ENCODE data around the gene HSPB6.

Gene HSPB6

DNA sequence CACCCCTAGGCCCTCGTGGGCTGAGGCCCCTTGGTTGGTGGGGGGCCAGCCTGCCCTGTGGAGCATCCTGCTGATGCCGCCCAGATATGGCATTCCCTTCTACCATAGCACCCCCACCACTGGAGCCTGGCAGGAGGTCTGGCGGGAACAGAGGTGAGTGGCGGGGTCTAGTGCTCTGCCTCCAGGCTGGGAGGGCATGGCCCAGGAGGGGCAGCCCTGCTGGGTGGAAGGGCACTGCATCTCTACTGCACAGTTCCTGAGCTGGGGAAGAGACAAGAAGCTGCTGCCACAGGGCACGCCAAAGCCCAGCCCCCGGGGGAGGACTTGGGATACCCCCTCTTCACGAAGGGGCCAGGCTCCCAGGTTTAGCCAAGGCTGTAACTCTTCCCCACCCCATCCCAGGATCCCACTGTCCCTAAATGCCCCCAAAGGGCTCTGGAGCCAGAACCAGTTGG is 41.4 kb downstream of the HSPB6 start:
- peaks cover 29% of the 10 kb centered on the region for H3K27me3 ChIP-seq (ENCODE audit: control insufficient read depth, insufficient read depth, low read length, poor library complexity, severe bottlenecking)
- H3K4me3 ChIP-seq (ENCODE audit: insufficient read depth, low read depth, low read length): peak overlapping the region; percentile 66
- peaks cover 27% of the 10 kb centered on the region for H3K4me1 ChIP-seq (ENCODE audit: control insufficient read depth, insufficient read depth, low read length)
- no peaks in the 10 kb centered on the region for H3K9me3 ChIP-seq (ENCODE audit: control insufficient read depth, low read length)
- H3K36me3 ChIP-seq (ENCODE audit: control insufficient read depth, insufficient read depth, low read length): peaks cover 6% of the 10 kb centered on the region
- 77 to 80% methylated on average over 7 of the region's 7 CpGs for WGBS, 2 experiments
- H3K27ac ChIP-seq (ENCODE audit: insufficient read depth, low read depth, low read length, poor library complexity, severe bottlenecking): no peak overlapping the region

DNA sequence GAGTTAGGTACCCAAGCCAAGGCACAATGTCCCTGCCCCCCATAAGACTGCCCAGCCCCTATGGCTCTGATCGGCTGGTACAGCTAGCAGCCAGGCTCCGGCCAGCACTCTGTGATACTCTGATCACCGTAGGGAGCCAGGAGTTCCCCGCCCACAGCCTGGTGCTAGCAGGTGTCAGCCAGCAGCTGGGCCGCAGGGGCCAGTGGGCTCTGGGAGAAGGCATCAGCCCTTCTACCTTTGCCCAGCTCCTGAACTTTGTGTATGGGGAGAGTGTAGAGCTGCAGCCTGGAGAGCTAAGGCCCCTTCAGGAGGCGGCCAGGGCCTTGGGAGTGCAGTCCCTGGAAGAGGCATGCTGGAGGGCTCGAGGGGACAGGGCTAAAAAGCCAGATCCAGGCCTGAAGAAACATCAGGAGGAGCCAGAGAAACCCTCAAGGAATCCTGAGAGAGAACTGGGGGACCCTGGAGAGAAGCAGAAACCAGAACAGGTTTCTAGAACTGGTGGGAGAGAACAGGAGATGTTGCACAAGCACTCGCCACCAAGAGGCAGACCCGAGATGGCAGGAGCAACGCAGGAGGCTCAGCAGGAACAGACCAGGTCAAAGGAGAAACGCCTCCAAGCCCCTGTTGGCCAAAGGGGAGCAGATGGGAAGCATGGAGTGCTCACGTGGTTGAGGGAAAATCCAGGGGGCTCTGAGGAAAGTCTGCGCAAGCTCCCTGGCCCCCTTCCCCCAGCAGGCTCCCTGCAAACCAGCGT is 42.1 kb downstream of the HSPB6 start:
- Histone ChIP-seq H3K9me3 (ENCODE audit: control insufficient read depth, low read length) (no peaks in the 10 kb centered on the region), H3K27ac (ENCODE audit: insufficient read depth, low read depth, low read length, poor library complexity, severe bottlenecking) (no peak overlapping the region), H3K4me3 (ENCODE audit: insufficient read depth, low read depth, low read length) (no peak overlapping the region), H3K4me1 (ENCODE audit: control insufficient read depth, insufficient read depth, low read length) (peaks cover 27% of the 10 kb centered on the region), H3K36me3 (ENCODE audit: control insufficient read depth, insufficient read depth, low read length) (peaks cover under 1% of the 10 kb centered on the region), H3K27me3 (ENCODE audit: control insufficient read depth, insufficient read depth, low read length, poor library complexity, severe bottlenecking) (peaks cover 29% of the 10 kb centered on the region)
- WGBS, 2 experiments: 56 to 60% methylated on average over 14 of the region's 14 CpGs

DNA sequence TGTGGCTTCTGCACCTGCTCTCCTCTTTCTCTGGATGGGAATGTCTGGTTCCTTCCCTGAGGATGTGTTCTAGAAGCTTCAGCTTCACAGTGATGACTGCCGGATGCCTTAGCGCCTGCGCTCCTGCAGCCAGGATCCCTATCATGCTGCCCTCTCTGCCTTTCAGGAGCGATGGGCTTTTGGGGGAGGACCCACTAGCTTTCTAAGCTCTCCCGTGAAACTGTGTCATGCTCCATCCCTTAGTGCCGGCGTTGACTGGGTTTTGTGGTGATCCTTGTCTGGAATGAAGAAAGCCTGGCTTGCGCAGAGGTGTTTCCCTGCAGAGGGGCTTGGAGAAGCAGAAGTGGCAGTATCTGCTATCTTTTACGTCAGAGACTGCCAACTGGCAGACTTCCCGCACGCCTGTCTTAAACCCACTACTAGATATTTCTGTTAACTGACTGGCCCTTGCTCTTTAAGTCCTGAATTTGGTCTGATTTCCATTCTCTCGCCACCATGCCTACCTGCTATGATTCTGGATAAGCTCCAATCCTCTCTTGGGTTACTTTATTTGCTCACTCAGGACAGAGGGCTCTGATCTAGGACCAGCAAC is 42.8 kb downstream of the HSPB6 start:
- WGBS, 2 experiments: 90% methylated on average over 12 of the region's 12 CpGs
- H3K36me3 ChIP-seq (ENCODE audit: control insufficient read depth, insufficient read depth, low read length): no peaks in the 10 kb centered on the region
- H3K4me1 ChIP-seq (ENCODE audit: control insufficient read depth, insufficient read depth, low read length): peaks cover 23% of the 10 kb centered on the region
- peaks cover 29% of the 10 kb centered on the region for H3K27me3 ChIP-seq (ENCODE audit: control insufficient read depth, insufficient read depth, low read length, poor library complexity, severe bottlenecking)
- H3K9me3 ChIP-seq (ENCODE audit: control insufficient read depth, low read length): no peaks in the 10 kb centered on the region
- H3K27ac ChIP-seq (ENCODE audit: insufficient read depth, low read depth, low read length, poor library complexity, severe bottlenecking): no peak overlapping the region
- H3K4me3 ChIP-seq (ENCODE audit: insufficient read depth, low read depth, low read length): no peak overlapping the region

DNA sequence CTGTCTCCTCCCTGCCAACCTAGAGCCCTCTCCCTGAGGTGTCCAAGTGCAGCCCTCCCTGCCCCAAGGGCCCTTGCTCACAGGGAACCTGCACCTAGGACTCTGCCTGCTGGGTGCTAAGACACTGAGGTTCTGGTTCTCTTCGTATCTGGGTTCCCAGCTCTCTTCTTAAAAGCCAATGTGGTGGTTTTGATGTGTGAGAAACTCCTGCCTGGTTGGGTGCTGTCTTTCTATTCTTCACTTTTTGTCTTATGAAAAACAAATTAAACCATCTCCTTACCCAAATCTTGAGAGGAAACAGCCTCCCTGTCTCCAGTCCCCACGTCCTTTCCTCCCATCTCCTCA is 43.4 kb downstream of the HSPB6 start:
- no peak overlapping the region for H3K4me3 ChIP-seq (ENCODE audit: insufficient read depth, low read depth, low read length)
- H3K9me3 ChIP-seq (ENCODE audit: control insufficient read depth, low read length): no peaks in the 10 kb centered on the region
- H3K36me3 ChIP-seq (ENCODE audit: control insufficient read depth, insufficient read depth, low read length): no peaks in the 10 kb centered on the region
- peaks cover 29% of the 10 kb centered on the region for H3K27me3 ChIP-seq (ENCODE audit: control insufficient read depth, insufficient read depth, low read length, poor library complexity, severe bottlenecking)
- peaks cover 20% of the 10 kb centered on the region for H3K4me1 ChIP-seq (ENCODE audit: control insufficient read depth, insufficient read depth, low read length)
- WGBS, 2 experiments: 81 to 88% methylated on average over 2 of the region's 2 CpGs
- H3K27ac ChIP-seq (ENCODE audit: insufficient read depth, low read depth, low read length, poor library complexity, severe bottlenecking): no peak overlapping the region

DNA sequence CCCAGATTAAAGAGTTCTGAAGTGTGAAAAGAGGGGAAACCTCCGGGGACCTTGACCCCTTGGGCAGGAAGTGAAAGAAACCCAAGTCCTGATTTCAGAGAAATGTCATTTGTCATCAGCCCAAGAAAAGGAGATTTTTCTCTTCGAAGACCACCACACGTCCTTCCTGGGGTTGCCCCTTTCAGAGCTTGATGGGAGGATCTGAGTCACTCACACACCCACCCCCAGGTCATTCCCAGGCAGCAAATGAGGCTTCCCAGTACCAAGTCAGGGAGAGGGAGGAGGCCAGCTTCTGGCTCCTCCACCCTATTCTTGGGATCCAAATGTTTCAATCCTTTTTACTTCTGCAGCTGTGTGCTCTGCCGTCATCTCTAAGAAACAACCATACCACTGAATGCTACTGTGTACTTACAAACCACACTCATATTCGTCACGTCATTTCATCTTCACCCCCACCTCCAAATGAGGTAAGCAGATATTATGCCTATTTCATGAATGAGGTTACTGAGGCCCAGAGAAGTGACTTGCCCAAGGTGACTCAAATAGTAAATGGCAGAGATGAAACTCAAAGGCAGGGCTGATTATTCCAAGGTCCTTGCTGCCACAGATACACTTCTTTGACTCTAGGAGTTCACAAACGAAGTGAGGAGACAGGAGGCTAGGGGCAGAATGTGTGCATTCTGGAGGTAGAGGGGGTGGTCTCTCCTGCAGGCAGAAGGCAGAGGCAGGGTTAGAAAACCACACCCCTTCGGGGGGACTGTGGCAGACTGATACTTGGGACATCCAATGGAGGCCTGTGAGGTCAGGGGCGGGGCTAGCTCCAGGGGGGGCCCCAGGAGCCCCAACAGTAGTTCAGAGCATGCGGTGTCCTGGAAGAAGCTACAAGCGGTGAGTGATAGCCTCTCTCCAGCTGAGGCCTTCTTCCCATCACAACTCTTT is 44.0 kb downstream of the HSPB6 start:
- Histone ChIP-seq H3K36me3 (ENCODE audit: control insufficient read depth, insufficient read depth, low read length) (no peaks in the 10 kb centered on the region), H3K9me3 (ENCODE audit: control insufficient read depth, low read length) (no peaks in the 10 kb centered on the region), H3K4me3 (ENCODE audit: insufficient read depth, low read depth, low read length) (no peak overlapping the region), H3K27me3 (ENCODE audit: control insufficient read depth, insufficient read depth, low read length, poor library complexity, severe bottlenecking) (peaks cover 29% of the 10 kb centered on the region), H3K4me1 (ENCODE audit: control insufficient read depth, insufficient read depth, low read length) (peaks cover 20% of the 10 kb centered on the region), H3K27ac (ENCODE audit: insufficient read depth, low read depth, low read length, poor library complexity, severe bottlenecking) (no peak overlapping the region)
- WGBS, 2 experiments: 79 to 84% methylated on average over 9 to 11 of the region's 11 CpGs

DNA sequence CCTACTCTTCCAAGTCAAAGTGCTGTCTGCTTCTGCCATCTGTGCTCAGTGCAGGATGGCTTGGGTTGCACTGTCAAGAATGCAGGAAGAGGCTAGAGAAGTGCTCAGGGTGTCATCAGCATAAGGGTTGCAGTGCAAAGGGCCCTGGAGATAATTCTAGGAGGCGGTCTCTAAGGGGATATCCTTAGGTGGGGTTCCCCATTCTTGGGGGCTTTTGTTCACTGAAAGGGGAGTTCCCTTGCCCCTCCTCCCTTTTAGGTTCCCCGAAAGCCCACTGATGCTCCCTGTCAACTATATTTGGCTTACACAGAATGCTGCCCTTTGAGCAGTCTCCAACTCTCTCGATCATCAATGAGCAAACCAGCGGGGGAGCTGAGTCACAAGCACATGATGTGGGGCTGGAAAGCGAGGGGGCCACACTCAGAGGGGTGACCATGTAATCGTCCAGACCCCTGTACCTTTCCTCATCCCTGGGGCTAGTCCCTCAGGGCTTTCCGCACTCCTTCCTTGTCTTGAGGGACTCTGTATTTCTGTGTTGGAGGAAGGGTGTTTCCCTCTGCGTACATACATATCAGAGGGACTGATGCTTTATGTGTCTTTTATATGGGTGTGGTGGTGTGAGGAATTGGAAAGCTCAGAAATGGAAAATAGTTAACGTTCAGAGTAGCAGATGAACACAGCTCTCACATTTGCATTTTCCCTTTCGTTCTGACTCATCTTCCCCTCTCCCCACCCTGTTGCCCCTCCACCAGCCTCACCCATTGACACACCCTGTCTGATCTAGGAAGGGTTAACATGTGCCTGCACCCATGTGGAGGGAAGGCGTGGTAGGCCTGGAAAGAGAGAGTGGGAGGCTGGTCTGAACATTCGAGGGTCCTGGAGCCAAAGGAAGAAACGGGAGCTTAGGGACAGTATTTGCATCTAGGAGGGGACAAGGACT is 45.8 kb downstream of the HSPB6 start:
- WGBS, 2 experiments: 51 to 58% methylated on average over 13 of the region's 13 CpGs
- Histone ChIP-seq H3K4me3 (ENCODE audit: insufficient read depth, low read depth, low read length) (no peak overlapping the region), H3K36me3 (ENCODE audit: control insufficient read depth, insufficient read depth, low read length) (no peaks in the 10 kb centered on the region), H3K27me3 (ENCODE audit: control insufficient read depth, insufficient read depth, low read length, poor library complexity, severe bottlenecking) (peaks cover 29% of the 10 kb centered on the region), H3K4me1 (ENCODE audit: control insufficient read depth, insufficient read depth, low read length) (peaks cover 20% of the 10 kb centered on the region), H3K9me3 (ENCODE audit: control insufficient read depth, low read length) (no peaks in the 10 kb centered on the region), H3K27ac (ENCODE audit: insufficient read depth, low read depth, low read length, poor library complexity, severe bottlenecking) (no peak overlapping the region)

DNA sequence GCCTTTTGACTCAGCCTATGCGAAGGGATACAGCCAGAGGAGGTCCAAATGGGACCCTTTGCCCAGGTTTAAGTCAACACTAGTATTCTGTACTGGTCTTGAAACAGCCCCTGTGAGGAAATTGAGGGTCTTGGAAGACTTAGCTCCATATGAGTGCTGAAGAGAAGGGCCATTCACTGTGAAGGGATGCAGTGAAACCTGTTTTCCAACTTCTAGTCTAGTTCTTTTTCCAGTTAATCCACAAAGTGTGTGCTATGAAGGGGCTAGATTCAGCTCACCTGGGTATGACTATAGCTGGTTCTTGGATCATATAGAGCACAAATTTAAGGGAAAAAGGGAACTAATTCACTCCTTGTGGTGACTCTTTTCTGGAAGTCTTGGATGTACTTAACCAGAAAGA is 48.4 kb downstream of the HSPB6 start:
- WGBS, 2 experiments: 85 to 86% methylated on average over 1 of the region's 1 CpG
- H3K4me3 ChIP-seq (ENCODE audit: insufficient read depth, low read depth, low read length): no peak overlapping the region

More for the DNA sequence above, 48.4 kb downstream of the HSPB6 start:
- Histone ChIP-seq H3K27ac (ENCODE audit: insufficient read depth, low read depth, low read length, poor library complexity, severe bottlenecking) (no peak overlapping the region), H3K27me3 (ENCODE audit: control insufficient read depth, insufficient read depth, low read length, poor library complexity, severe bottlenecking) (peaks cover 21% of the 10 kb centered on the region), H3K36me3 (ENCODE audit: control insufficient read depth, insufficient read depth, low read length) (no peaks in the 10 kb centered on the region), H3K9me3 (ENCODE audit: control insufficient read depth, low read length) (no peaks in the 10 kb centered on the region), H3K4me1 (ENCODE audit: control insufficient read depth, insufficient read depth, low read length) (no peaks in the 10 kb centered on the region)

Measured in ectodermal cell (in vitro differentiated cells).